Erythroblast (primary cell): ENCODE results near the gene TAF13.
"Not testable (repeated sequence)": the region's sequence is repeated elsewhere in the genome, so short reads cannot be mapped to it uniquely, and the experiment has no call there.

Experiments
- DNase-seq, 2 experiments: peaks; one replicate each; lab custom pipeline; 2025; lab: John Stamatoyannopoulos, UW
- GATA1 ChIP-seq: IDR thresholded peaks from 2 replicates; pipeline ENCODE4 v1.6.1; 2011; ENCODE audit warnings: low read depth, mild to moderate bottlenecking, control low read depth, low read length, moderate library complexity
- POLR2A ChIP-seq: IDR thresholded peaks from 2 replicates; pipeline ENCODE4 v1.6.1; 2011; ENCODE audit warnings: mild to moderate bottlenecking, low read length

Gene TAF13

DNA sequence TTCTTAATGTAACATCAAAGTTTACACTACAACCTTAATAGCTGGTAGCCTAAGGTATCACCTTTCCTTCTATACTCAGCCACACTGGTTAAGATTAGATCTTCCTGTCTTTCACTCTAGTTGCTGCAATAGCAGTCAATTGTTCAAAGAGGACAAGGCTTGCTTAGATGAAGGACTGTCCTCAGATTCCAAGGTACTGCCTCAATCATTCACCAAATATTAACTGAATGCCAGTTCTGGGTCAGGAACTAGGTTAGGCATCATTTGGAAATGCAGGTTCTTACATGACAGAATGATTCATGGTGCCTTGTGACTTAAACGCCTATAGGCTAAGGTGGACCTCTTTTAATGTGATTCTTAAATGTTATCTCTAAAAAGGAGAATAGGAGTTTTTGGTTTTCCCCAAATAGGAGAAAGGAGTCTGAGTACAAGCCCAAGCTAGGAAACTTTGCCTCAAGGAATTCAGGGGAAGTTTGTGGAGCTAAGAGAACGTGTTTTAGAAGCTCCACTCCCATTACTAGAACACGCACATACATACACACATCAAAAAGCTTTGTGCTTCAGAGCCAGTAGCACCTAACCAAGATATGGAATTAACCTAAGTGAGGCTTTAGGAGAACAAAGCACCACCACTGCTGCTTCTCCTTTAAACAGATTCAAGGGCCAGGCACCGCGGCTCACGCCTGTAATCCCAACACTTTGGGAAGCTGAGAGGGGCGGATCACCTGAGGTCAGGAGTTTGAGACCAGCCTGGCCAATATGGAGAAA, 25.4 kb downstream of the TAF13 start:
- TF ChIP-seq POLR2A, result no peak
- no peak for TF ChIP-seq GATA1
- DNase-seq, result no peak

GRCh38 chr1:109048335-109048734, 27.5 kb downstream of the TAF13 start:
- DNase-seq, result no peak
- no peak for TF ChIP-seq POLR2A
- no peak for TF ChIP-seq GATA1

GRCh38 chr1:109047339-109047738, 28.5 kb downstream of the TAF13 start:
- DNase-seq, result no peak
- TF ChIP-seq GATA1, result no peak
- no peak for TF ChIP-seq POLR2A

GRCh38 chr1:109046671-109047070, 29.1 kb downstream of the TAF13 start:
- DNase-seq, result no peak
- no peak for TF ChIP-seq POLR2A
- TF ChIP-seq GATA1, result no peak

DNA sequence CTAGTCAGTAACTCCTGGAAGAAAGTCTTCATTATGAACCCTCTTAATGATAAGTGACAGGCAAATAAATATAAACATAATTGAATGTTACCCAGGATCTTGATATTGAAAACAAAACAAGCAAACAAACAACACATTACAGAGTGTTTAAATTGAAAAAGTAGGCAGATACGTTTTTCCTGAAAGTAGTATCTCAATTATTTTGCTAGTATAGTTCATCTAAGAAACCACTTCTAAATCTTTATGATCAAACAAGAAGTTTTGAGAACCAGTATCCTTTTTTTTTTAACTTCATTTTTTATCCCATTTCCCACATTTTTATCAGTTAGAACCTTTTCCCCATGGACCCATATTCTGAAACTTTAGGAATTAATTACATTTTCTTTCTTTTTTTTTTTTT, 30.2 kb downstream of the TAF13 start:
- TF ChIP-seq GATA1 (no peak), POLR2A (no peak)
- no peak for DNase-seq

DNA sequence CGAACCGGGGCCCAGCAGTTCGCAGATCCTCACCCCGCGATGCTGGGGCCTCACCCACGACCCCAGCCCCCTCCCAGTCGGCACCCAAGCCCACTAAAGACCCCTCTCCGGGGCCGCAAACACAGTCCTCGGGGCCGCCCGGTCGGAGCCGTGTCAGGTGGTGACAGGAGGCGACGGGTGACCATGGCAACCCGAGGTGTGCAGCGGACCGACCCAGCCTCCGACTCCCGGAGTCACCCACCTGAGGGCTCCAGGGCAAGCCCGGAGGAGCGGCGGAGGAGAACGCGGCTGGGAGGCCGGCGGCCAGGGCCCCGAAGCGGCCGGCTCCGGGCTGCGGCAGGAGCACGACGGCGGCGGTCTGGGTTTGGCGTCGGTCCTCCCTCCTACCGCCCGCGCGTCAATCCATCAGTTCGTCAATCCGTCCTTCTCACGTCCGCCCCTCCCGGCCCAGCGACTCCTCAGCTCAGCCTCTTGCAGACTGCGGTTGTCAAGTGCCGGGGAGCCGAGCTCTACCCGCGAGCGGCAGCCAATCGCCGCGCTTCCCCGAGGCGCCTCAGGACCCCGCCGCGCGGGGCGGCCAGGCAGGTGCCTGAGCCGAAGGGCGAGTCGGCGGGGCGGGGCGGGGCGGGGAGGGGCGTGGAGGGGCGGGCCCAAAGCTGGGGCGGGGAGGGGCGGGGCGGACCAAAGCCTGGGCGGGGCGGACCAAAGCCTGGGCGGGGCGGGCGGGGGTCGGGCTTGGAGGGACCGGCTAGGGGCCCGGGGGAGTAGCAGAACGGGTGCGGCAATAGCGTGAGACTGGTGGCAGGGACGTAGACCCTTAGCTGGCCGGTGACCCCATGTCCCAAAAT, 34.0 kb downstream of the TAF13 start, which contains the start of gene WDR47:
WDR47 (minus strand) TSS at position 482 of the 848 bp plus-strand sequence. CDS start 18,590 bp downstream, outside the sequence.
- DNase-seq, result peak; percentile 95 to 97
- TF ChIP-seq GATA1, result no peak
- peak; percentile 87 for TF ChIP-seq POLR2A

- DNase-seq, result peak; percentile 47 to 51
- TF ChIP-seq GATA1, result no peak
- TF ChIP-seq POLR2A, result no peak
Observed at GRCh38 chr1:109040989-109041620, 34.7 kb downstream of the TAF13 start.

DNA sequence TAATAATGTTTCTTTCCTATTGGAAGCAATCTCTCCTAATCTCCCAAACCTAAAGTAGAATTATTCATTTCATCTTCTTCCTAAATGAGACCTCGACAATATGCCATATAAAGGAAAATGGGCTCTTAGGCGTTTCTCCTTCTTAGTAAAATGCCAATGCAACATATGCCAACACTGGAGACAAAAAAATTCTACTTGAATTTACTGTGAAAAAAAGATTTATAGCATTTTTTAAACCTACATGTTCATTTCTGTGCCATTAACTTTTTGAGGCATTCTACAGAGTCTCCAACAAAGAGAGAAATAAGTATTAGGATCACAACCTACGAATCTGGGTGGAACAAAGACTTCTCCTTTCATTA, 35.2 kb downstream of the TAF13 start:
- no peak for DNase-seq
- no peak for TF ChIP-seq POLR2A
- no peak for TF ChIP-seq GATA1

- DNase-seq, result no peak
- TF ChIP-seq GATA1 (no peak), POLR2A (no peak)
Observed at GRCh38 chr1:109034382-109034781, 41.4 kb downstream of the TAF13 start.

GRCh38 chr1:109029493-109029892, 46.3 kb downstream of the TAF13 start:
- DNase-seq, result not testable (repeated sequence)

DNA sequence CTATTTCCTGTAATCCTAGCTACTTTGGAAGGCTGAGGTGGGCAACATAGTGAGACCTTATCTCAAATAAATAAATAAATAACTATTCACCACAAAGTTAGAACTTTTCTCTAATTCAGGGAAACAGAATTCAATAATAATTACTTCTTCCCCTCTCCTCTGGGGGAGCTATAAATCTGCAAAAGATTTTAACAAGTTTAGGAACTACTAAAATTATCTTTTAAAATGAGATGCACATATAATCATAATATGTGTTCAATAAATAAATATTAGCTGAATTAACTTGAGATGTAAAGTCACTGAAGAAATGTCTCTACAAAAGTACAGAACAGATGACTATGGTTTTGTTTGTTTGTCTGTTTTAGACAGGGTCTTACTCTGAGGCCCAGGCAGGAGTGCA, 48.0 kb downstream of the TAF13 start:
- no peak for TF ChIP-seq GATA1
- no peak for TF ChIP-seq POLR2A
- no peak for DNase-seq

DNA sequence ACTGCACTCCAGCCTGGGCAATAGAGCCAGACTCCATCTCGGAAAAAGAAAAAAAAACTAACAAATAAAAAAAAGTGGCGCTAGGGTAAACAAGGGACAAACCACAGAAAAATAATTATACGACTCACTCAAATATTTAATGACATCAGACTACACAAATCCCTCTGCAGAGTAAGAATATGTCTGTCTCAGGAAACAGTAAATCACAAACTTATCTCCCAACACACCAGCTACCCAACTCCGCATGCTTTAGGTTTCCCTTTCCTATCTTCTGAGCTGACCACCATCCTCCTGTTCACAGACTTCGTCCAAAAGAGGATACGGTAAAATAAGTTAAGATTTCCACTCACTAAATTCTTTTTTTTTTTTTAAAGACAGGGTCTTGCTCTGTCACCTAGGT, 50.1 kb downstream of the TAF13 start:
- no peak for DNase-seq
- TF ChIP-seq GATA1 (no peak), POLR2A (no peak)

GRCh38 chr1:109024646-109025045, 51.2 kb downstream of the TAF13 start:
- TF ChIP-seq POLR2A, result no peak
- no peak for TF ChIP-seq GATA1
- DNase-seq, result no peak

DNA sequence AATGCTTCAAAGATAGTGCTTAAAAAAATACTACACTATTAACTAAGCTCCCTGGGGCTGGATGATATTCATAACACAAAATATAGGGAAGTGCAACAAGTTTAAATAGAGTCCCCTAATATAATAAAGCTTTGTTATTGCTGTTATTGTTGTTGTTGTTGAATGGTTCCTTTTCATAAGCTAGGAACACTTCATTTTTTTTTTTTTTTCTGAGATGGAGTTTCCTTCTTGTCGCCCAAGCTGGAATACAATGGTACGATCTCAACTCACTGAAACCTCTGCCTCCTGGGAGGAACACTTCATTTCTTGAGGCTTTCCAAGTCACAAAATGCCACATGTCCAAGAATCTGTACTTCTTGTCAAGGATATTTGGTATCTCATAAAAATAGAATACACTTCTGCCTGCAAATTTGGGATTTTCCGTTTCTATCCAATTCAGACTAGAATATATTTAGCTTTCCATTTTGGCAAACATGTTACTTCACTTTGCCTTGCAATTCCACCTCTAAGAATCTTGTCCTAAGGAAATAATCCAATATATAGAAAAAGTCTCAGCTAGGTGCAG, 55.0 kb downstream of the TAF13 start:
- no peak for DNase-seq
- TF ChIP-seq POLR2A (no peak), GATA1 (no peak)

DNA sequence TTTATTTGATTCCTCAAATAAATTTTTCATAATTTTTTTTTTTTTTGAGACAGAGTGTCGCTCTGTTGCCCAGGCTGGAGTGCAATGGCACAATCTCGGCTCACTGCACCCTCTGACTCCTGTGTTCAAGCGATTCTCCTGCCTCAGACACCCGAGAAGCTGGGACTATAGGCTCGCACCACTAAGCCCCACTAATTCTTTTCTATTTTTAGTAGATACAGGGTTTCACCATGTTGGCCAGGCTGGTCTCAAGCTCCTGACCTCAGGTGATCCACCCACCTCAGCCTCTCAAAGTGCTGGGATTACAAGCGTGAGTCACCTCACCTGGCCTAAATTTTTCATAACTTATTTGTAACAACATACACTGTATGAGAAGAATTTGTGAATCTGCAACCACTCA, 58.1 kb downstream of the TAF13 start:
- not testable (repeated sequence) for DNase-seq
